ENCODE data around the gene ZNF579. TPM values are rescaled to one million over a fixed set of nuclear protein-coding genes. Genes with fewer than 3 reads are reported as not detected.
A peak's percentile ranks its signal among the peaks of the same experiment; 100 is the strongest.
"Not testable (repeated sequence)": the region's sequence is repeated elsewhere in the genome, so short reads cannot be mapped to it uniquely, and the experiment has no call there.

Gene ZNF579
- total RNA-seq, 1 donor from 2014 or later: 2.1 TPM

DNA sequence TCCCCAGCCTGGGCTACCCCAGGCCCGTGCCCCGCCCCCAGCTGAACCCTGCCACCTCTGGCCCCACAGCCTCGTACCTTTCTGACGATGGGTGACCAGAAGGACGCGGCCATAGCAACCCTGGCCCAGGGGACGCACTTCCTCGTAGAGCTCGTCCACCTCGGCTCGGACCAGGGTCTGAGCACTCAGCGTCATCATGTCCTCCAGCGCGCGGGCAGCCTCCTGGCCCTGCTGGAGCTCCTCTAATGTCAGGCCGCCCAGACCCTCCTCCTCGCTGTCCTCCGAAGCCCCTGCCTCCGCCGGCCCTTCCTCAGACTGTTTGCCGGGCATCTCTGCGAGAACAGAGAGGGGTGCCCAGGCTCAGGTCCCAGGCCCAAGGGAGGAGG lies 44.7 kb downstream of the ZNF579 start:
- Mint-ChIP-seq H3K9me3 (no peaks in the 10 kb centered on the region), H3K27ac (no peak overlapping the region), H3K27me3 (ENCODE audit: insufficient read depth, low read depth) (peaks cover 17% of the 10 kb centered on the region), H3K36me3 (no peaks in the 10 kb centered on the region), H3K4me3 (no peak overlapping the region), H3K4me1 (peaks cover 9% of the 10 kb centered on the region)
- no peak overlapping the region for H3K9ac ChIP-seq
- H3F3A ChIP-seq (ENCODE audit: low read depth): peaks cover 18% of the 10 kb centered on the region
- no peaks in the 10 kb centered on the region for H3K79me2 ChIP-seq (ENCODE audit: low read depth)
- no peak for DNase-seq (ENCODE audit: low spot score)
- H3K4me3 ChIP-seq: no peak overlapping the region
- H3K9me3 ChIP-seq (ENCODE audit: low read depth): no peaks in the 10 kb centered on the region
- no peak overlapping the region for H3K27ac ChIP-seq
- no peak overlapping the region for H3K4me2 ChIP-seq
- H3K27me3 ChIP-seq: no peaks in the 10 kb centered on the region
- H3K36me3 ChIP-seq: no peaks in the 10 kb centered on the region
- peaks cover 12% of the 10 kb centered on the region for H3K4me1 ChIP-seq
- H4K20me1 ChIP-seq (ENCODE audit: low read depth): no peaks in the 10 kb centered on the region
- no peak for TF ChIP-seq EZH2phosphoT487 (IDR thresholded peaks at IDR 0.05)
- TF ChIP-seq EZH2 (IDR thresholded peaks at IDR 0.05): no peak
- TF ChIP-seq, protein P1, sequence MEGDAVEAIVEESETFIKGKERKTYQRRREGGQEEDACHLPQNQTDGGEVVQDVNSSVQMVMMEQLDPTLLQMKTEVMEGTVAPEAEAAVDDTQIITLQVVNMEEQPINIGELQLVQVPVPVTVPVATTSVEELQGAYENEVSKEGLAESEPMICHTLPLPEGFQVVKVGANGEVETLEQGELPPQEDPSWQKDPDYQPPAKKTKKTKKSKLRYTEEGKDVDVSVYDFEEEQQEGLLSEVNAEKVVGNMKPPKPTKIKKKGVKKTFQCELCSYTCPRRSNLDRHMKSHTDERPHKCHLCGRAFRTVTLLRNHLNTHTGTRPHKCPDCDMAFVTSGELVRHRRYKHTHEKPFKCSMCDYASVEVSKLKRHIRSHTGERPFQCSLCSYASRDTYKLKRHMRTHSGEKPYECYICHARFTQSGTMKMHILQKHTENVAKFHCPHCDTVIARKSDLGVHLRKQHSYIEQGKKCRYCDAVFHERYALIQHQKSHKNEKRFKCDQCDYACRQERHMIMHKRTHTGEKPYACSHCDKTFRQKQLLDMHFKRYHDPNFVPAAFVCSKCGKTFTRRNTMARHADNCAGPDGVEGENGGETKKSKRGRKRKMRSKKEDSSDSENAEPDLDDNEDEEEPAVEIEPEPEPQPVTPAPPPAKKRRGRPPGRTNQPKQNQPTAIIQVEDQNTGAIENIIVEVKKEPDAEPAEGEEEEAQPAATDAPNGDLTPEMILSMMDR (IDR thresholded peaks at IDR 0.05): no peak
- no peak overlapping the region for H2AFZ ChIP-seq (replicated peaks)

DNA sequence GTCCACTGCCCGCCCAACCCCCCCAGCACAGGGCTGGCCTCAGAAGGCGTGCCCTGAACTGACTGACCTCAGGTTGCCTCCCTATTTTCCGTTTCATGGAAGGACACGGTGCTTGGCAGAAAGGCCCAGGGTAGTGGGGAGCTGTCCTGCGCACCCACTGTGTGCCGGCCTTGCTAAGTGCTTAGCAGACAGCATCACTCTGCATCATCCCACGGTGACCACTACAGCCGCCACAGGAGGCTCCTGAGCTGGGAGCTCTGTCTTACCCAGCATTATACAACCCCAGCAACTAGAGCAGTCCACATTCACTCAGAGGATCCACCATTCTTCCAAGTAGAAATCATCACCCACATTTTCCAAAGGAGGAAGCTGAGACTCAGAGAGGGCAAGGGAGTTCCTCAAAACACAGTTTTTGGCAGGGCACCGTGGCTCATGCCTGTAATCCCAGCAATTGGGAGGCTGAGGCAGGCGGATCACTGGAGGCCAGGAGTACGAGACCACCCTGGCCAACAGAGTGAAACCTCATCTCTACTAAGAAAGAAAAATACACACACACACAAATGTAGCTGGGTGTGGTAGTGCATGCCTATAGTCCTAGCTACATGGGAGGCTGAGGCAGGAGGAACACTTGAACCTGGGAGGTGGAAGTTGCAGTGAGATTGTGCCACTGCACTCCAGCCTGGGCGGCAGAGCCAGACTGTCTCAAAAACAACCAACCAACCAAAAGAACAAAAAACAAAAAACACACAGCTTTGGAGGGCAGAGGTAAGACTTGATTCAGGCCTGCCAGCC lies 45.3 kb downstream of the ZNF579 start:
- H3K9me3 Mint-ChIP-seq: no peaks in the 10 kb centered on the region
- Histone ChIP-seq H3K79me2 (ENCODE audit: low read depth) (no peaks in the 10 kb centered on the region), H3K4me1 (peaks cover 12% of the 10 kb centered on the region)

GRCh38 chr19:55534280-55534679 lies 46.4 kb downstream of the ZNF579 start:
- H3K4me1 Mint-ChIP-seq; H3K27ac ChIP-seq; DNase-seq (ENCODE audit: low spot score); H3K4me3 Mint-ChIP-seq; H3K27me3 ChIP-seq; H3K9me3 ChIP-seq (ENCODE audit: low read depth); H3K9ac ChIP-seq; H3K79me2 ChIP-seq (ENCODE audit: low read depth); H3K36me3 ChIP-seq; H3K36me3 Mint-ChIP-seq; H3K9me3 Mint-ChIP-seq; H2AFZ ChIP-seq (replicated peaks); H3K4me3 ChIP-seq; H3K27ac Mint-ChIP-seq; H3K4me2 ChIP-seq; H4K20me1 ChIP-seq (ENCODE audit: low read depth): not testable (repeated sequence)
- Histone ChIP-seq H3K4me1 (peaks cover 12% of the 10 kb centered on the region), H3F3A (ENCODE audit: low read depth) (peaks cover 14% of the 10 kb centered on the region)
- H3K27me3 Mint-ChIP-seq (ENCODE audit: insufficient read depth, low read depth): peaks cover 11% of the 10 kb centered on the region

More for the DNA sequence above, 45.3 kb downstream of the ZNF579 start:
- Mint-ChIP-seq H3K4me3 (peak overlapping the region; percentile 35), H3K27ac (peak overlapping the region; percentile 90), H3K36me3 (no peaks in the 10 kb centered on the region), H3K4me1 (peaks cover 9% of the 10 kb centered on the region), H3K27me3 (ENCODE audit: insufficient read depth, low read depth) (peaks cover 17% of the 10 kb centered on the region)
- Histone ChIP-seq H3K9ac (no peak overlapping the region), H3K27me3 (no peaks in the 10 kb centered on the region), H3K9me3 (ENCODE audit: low read depth) (no peaks in the 10 kb centered on the region), H2AFZ (replicated peaks) (no peak overlapping the region), H3K36me3 (no peaks in the 10 kb centered on the region), H3K4me3 (no peak overlapping the region), H3K27ac (no peak overlapping the region), H3F3A (ENCODE audit: low read depth) (peaks cover 18% of the 10 kb centered on the region), H3K4me2 (no peak overlapping the region), H4K20me1 (ENCODE audit: low read depth) (no peaks in the 10 kb centered on the region)
- TF ChIP-seq, protein P1 (IDR thresholded peaks at IDR 0.05): no peak
- TF ChIP-seq EZH2phosphoT487 (IDR thresholded peaks at IDR 0.05) (no peak), EZH2 (IDR thresholded peaks at IDR 0.05) (no peak)
- no peak for DNase-seq (ENCODE audit: low spot score)

GRCh38 chr19:55530996-55531395 lies 49.7 kb downstream of the ZNF579 start:
- H3K79me2 ChIP-seq (ENCODE audit: low read depth): no peaks in the 10 kb centered on the region
- H3K36me3 ChIP-seq: no peaks in the 10 kb centered on the region
- no peak overlapping the region for H3K4me3 ChIP-seq
- peaks cover 26% of the 10 kb centered on the region for H3F3A ChIP-seq (ENCODE audit: low read depth)
- H3K36me3 Mint-ChIP-seq: no peaks in the 10 kb centered on the region
- H3K4me2 ChIP-seq: no peak overlapping the region
- H3K4me3 Mint-ChIP-seq: no peak overlapping the region
- H2AFZ ChIP-seq (replicated peaks): no peak overlapping the region
- H3K27ac ChIP-seq: no peak overlapping the region
- H4K20me1 ChIP-seq (ENCODE audit: low read depth): no peaks in the 10 kb centered on the region
- no peak overlapping the region for H3K9ac ChIP-seq
- TF ChIP-seq, protein P1 (IDR thresholded peaks at IDR 0.05): no peak
- no peak for TF ChIP-seq EZH2 (IDR thresholded peaks at IDR 0.05)
- TF ChIP-seq EZH2phosphoT487 (IDR thresholded peaks at IDR 0.05): no peak
- H3K9me3 Mint-ChIP-seq: no peaks in the 10 kb centered on the region
- H3K9me3 ChIP-seq (ENCODE audit: low read depth): no peaks in the 10 kb centered on the region
- H3K4me1 Mint-ChIP-seq: peaks cover 10% of the 10 kb centered on the region
- peaks cover 9% of the 10 kb centered on the region for H3K27me3 Mint-ChIP-seq (ENCODE audit: insufficient read depth, low read depth)
- peaks cover 13% of the 10 kb centered on the region for H3K4me1 ChIP-seq
- H3K27ac Mint-ChIP-seq: no peak overlapping the region
- DNase-seq (ENCODE audit: low spot score): no peak
- no peaks in the 10 kb centered on the region for H3K27me3 ChIP-seq

Data from neural progenitor cell (in vitro differentiated cells).